Activated CD8-positive, alpha-beta memory T cell treated with anti-CD3 and anti-CD28 coated beads for 24 hours (primary cell): ENCODE data around the gene GRK6.

Experiments
- DNase-seq: peaks from one replicate; pipeline ENCODE4 v3.0.0-alpha.2; 2020

GRK6 gene

GRCh38 chr5:177427211-177427822, 841 bp downstream of the GRK6 start:
- DNase-seq, result no peak

- peak; percentile 79 for DNase-seq
Observed at GRCh38 chr5:177427919-177428573, 1.6 kb downstream of the GRK6 start.

GRCh38 chr5:177428574-177429217, 2.2 kb downstream of the GRK6 start:
- DNase-seq, result peak; percentile 59

GRCh38 chr5:177429248-177430040, 3.0 kb downstream of the GRK6 start:
- DNase-seq, result peak; percentile 90

- DNase-seq, result peak; percentile 66
Observed at GRCh38 chr5:177430140-177430951, 3.9 kb downstream of the GRK6 start.

GRCh38 chr5:177430972-177431316, 4.5 kb downstream of the GRK6 start:
- no peak for DNase-seq

DNA sequence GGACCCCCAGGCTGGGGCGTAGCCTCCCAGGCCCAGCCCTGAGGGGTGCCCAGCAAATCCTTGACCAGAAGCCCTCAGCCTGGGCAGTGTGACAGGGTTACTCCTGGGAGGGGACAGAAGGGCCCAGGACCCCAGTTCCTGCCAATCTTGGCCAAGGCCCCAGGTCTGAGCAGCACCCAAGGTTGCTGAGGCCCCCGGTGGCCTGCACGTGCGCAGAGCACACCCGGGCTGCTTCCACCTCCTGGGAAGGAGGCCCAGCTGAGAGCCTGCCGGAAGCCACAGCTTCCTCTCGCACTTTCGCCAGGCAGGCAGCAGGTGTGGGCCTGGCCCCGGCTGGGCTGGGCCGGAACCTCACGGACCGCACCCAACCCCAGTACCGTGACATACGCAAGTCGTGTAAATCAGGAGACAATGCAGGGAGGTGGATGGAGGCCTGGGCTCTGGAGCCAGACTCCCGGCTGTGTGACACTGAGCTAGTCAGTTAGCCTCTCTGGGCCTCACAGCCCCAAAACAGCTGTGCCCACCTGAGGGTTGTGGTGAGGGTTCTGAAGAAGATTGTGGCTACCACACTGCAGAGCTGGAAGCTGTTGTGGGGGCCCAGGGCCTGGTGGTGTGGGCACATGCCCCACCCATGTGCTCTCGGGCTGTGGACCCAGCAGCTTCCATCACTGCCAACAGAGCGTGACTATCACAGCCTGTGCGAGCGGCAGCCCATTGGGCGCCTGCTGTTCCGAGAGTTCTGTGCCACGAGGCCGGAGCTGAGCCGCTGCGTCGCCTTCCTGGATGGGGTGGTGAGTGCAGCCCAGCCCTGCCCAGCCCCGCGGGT, 5.1 kb downstream of the GRK6 start:
- peak; percentile 89 for DNase-seq

DNA sequence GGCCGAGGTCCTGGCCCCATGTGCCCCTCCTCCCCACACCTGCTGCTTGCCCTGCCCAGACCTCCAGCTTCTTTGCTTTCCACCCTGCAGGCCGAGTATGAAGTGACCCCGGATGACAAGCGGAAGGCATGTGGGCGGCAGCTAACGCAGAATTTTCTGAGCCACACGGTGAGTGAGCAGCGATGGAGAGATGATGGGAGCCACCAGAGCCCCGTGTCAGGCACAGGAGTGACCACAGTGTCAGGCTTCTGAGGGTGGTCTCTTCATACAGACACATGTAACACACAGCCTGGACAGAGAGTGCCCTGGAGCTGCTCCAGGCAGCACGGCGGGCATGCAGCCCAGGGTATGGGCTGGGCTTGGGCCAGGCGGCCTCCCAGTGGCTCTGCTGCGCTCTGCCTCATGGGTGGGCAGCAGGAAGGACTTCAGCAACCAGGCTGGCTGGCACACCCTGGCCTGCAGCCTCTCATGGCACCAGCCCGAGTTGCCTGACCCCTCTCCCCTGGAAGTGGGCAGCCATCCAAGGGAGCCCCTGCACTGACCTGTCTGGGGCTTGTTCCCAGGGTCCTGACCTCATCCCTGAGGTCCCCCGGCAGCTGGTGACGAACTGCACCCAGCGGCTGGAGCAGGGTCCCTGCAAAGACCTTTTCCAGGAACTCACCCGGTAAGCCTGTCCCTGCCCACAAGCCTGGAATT, 5.8 kb downstream of the GRK6 start:
- DNase-seq, result no peak

GRCh38 chr5:177432839-177433657, 6.6 kb downstream of the GRK6 start:
- DNase-seq, result peak; percentile 59

DNA sequence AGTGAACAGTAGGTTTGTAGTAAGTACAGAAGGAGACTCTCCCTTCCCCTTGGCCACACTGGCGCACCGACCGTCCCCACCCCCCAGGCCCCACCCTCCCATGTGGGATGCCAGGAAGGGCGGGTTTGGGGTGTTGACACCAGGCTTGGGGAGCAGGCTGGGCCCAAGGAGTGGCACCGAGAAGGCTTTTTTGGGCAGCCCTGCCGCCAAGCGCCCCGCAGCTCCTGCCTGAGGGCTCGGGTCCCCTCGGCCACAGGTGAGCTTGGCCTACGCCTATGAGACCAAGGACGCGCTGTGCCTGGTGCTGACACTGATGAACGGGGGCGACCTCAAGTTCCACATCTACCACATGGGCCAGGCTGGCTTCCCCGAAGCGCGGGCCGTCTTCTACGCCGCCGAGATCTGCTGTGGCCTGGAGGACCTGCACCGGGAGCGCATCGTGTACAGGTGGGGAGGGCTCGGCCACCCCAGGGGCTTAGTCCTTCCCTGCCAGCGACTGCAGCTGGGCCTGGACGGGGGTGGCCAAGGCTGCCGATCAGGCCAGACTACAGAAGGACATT, 7.3 kb downstream of the GRK6 start:
- no peak for DNase-seq

DNA sequence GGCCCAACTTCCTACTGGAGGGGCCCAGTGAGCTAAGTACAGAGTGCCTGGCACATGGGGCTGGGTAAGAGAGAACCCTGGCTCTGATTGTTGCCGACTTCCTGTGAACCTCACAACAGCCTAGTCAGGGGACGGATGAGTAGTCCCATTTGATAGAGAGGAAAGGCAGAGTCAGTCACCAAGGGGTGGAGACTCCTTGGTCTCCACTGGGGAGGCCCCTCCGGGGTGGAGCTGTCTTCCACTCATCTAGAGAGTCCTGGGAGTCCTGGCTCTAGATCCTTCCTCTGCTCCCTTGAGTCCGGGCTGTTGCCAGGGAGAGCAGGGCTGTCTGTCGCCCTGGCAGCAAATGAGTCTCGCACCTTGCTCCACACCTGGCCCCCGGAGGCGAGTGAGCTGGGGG, 8.0 kb downstream of the GRK6 start:
- peak; percentile 73 for DNase-seq

DNA sequence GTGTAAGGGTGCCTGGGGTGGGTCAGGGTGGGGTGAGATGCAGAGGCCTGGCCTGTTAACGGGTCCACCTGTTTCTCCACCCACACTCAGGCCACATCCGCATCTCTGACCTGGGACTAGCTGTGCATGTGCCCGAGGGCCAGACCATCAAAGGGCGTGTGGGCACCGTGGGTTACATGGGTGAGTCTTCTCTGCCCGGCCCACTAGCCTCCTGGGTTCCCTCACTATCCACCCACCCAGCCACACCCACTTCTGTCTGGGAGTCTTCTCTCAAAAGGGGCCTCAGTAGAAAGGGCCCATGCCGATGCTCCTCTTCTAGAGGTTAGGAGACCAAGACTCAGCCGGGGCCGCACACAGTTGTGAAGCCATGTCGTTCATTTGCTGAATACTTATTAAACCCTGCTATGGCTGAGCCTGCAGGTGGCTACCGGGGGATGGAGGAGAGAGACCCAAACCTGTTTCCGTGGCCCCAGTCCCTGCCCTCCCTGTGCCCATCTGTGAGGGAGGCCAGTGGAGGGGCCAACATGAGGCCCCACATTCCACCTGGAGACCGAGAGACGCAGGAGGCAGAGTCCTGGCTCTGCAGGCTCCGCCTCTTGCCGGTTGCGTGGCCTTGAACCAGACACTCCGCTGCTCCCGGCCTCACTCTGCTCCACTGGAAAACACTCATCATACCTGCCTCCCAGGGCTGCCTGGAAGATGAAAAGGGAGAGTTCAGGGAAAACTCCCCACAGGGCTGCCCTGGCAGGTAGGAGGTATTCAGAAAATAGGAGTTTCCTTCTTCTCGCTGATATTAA, 8.7 kb downstream of the GRK6 start:
- DNase-seq, result no peak

DNA sequence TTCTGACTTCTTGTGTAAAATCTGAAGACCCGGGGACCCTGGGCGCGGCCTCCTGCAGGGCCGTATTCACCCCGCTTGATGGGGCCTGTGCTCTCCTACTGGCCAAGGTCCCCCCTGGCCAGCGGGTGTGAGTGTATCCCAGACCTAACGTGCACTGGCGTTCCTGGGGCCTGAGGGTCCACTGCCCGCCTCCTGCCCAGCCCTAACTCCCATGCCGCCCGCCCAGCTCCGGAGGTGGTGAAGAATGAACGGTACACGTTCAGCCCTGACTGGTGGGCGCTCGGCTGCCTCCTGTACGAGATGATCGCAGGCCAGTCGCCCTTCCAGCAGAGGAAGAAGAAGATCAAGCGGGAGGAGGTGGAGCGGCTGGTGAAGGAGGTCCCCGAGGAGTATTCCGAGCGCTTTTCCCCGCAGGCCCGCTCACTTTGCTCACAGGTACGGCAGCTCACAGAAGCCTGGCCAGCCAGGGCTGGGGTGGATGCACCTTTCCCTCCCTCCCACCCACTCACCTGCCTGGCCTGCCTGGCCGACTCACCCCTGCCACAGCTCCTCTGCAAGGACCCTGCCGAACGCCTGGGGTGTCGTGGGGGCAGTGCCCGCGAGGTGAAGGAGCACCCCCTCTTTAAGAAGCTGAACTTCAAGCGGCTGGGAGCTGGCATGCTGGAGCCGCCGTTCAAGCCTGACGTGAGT, 9.5 kb downstream of the GRK6 start:
- no peak for DNase-seq

GRCh38 chr5:177437623-177438022, 11.1 kb downstream of the GRK6 start:
- no peak for DNase-seq

GRCh38 chr5:177438468-177438867, 12.0 kb downstream of the GRK6 start:
- no peak for DNase-seq

GRCh38 chr5:177439518-177440053, 13.1 kb downstream of the GRK6 start:
- DNase-seq, result no peak

- peak; percentile 65 for DNase-seq
Observed at GRCh38 chr5:177440211-177440989, 13.9 kb downstream of the GRK6 start.
